Right cardiac atrium (tissue), 5 donors: ENCODE data around the gene CFAP77. TPM values are rescaled to one million over a fixed set of nuclear protein-coding genes. Genes with fewer than 3 reads are reported as not detected.

Source experiments
- ATAC-seq, 2 donors: fragments of 200-7000 bp; cut with Tn5 transposase; one replicate each; pipeline versions ENCODE4 v1.8.0 to v1.9.1; 2020; ENCODE audit warnings: moderate library complexity in 2 of 2, mild to moderate bottlenecking in 1 of 2
- DNase-seq, 3 donors: peaks; one replicate each; pipeline ENCODE4 v3.0.0-alpha.2; 2020
- H3K27ac ChIP-seq: one replicate; pipeline ENCODE4 v1.5.1; 2013; ENCODE audit warnings: mild to moderate bottlenecking, low read length, control low read depth, moderate library complexity
- H3K27me3 ChIP-seq: one replicate; pipeline ENCODE4 v1.6.1; 2013; ENCODE audit not compliant: control insufficient read depth, insufficient read depth
- H3K4me1 ChIP-seq: one replicate; pipeline ENCODE4 v1.6.1; 2013; ENCODE audit warnings: low read length; ENCODE audit not compliant: control insufficient read depth, insufficient read depth
- H3K4me3 ChIP-seq: one replicate; pipeline ENCODE4 v1.5.1; 2013; ENCODE audit warnings: low read length, control low read depth
- H3K9me3 ChIP-seq: one replicate; pipeline ENCODE4 v1.6.1; 2013; ENCODE audit warnings: low read length; ENCODE audit not compliant: control insufficient read depth
- WGBS: extraction: QIAGEN DNeasy Blood & Tissue Kit; methylation state at CpG from one replicate; pipeline ENCODE4 v1.1.7; 2013; 5-methylcytosine and 5-hydroxymethylcytosine counted together
- intact Hi-C, 4 donors: fragments of 100-400 bp; cut with DNase I; formaldehyde crosslinking; loops; one replicate each; pipeline versions ENCODE4 v1.11.0 to v1.14.0; 2022 to 2023
- polyA plus RNA-seq: library from polyadenylated mRNA; stranded (reverse); fragments of 200-250 nt; gene quantifications from one replicate; pipeline ENCODE4 v1.2.3, GENCODE V29; 2013
- total RNA-seq, 4 donors: library from RNA; stranded (reverse); fragmentation: NEBNext Ultra II Directional; extraction: Animal tissue kit (Norgen Biotek cat#: 25700); gene quantifications; one replicate each; pipeline ENCODE4 v1.2.1, GENCODE V29; 2021
- donor health status: healthy with polysubstance abuse.
- donor health status: DM: no; HTN: yes; CAD: no.
- donor health status: DM: no; HTN: no; CAD: no.
- donor health status: DM: no; HTN: yes; CAD: no; lungs with severe emphysema.
- donor health status: DM: yes; HTN: yes; CAD: no.

CFAP77 gene
- total and polyA plus RNA-seq, 5 donors = 2.3 to 6.5 (median 4.3) TPM

DNA sequence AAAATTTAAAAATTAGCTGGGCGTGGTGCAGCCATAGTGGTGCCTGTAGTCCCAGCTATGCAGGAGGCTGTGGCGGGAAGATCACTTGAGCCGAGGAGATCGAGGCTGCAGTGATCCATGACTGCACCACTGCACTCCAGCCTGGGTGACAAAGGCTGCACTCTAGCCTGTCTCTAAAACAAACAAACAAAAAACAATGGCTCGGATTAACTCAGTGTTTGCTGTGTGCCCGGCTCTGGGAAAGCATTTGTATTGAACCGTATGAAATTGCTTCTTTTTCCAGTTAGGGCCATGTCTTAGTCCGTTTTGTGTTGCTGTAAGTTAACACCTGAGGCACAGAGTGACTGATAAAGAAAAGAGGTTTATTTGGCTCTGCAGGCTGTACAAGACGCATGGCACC is 62.6 kb downstream of the CFAP77 start:
- 67% methylated on average over 9 of the region's 9 CpGs for WGBS
- Histone ChIP-seq H3K27ac (no peak overlapping the region), H3K4me3 (no peak overlapping the region), H3K27me3 (no peaks in the 10 kb centered on the region), H3K4me1 (no peaks in the 10 kb centered on the region), H3K9me3 (no peaks in the 10 kb centered on the region)
- ATAC-seq (no peak), DNase-seq (no peak)
- intact Hi-C loops = no loop called here

DNA sequence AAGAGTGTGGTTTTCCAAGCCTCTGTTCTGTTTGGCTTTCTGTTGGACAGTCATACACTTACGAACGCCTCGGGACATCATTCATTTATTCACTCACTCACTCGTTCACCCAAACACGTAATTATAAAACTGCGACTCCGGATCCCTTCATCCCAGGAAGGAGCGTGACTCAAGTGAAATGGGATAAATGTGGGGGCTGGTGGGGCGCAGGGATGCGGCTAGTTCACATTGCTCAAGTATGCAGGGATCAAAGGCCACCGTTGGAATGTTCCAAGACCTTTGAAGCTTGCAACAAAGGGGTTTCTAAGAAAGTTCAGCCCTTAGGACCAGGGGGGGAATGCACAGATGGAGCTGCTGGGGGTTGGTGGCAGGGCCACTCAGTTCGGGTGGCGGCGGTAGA is 64.2 kb downstream of the CFAP77 start:
- no peak for DNase-seq
- H3K4me1 ChIP-seq = no peaks in the 10 kb centered on the region
- H3K27ac ChIP-seq = no peak overlapping the region
- intact Hi-C loops = no loop called here
- H3K4me3 ChIP-seq = no peak overlapping the region
- ATAC-seq = no peak
- no peaks in the 10 kb centered on the region for H3K27me3 ChIP-seq
- no peaks in the 10 kb centered on the region for H3K9me3 ChIP-seq
- 68% methylated on average over 14 of the region's 14 CpGs for WGBS

- no peaks in the 10 kb centered on the region for H3K27me3 ChIP-seq
Measured at GRCh38 chr9:132478353-132479050, 68.5 kb downstream of the CFAP77 start.

DNA sequence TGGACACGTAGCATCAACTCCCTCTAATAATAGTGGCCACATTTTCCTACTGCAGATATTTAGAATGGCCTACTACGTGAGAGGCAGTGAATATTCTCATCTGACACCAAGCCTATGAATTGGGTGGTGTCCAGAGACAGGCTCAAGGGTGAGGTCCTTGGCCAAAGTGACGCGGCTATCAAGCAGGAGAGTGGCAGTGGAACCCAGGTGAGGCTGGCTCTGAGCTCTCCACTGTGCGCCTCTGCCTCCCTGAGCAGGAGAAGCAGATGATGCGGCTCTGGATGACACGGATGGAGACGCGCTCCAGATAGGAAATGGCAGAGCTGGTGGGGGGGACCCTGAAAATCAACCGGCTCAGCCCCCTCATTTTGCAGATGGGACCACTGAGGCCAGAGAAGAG is 69.7 kb downstream of the CFAP77 start:
- H3K27ac ChIP-seq = no peak overlapping the region
- ATAC-seq (no peak), DNase-seq (no peak)
- H3K4me3 ChIP-seq = no peak overlapping the region
- intact Hi-C loops = no loop called here
- 91% methylated on average over 10 of the region's 10 CpGs for WGBS
- no peaks in the 10 kb centered on the region for H3K4me1 ChIP-seq
- H3K27me3 ChIP-seq = no peaks in the 10 kb centered on the region
- H3K9me3 ChIP-seq = no peaks in the 10 kb centered on the region

More at GRCh38 chr9:132478353-132479050, 68.5 kb downstream of the CFAP77 start:
- Histone ChIP-seq H3K4me1 (no peaks in the 10 kb centered on the region), H3K27ac (no peak overlapping the region), H3K4me3 (no peak overlapping the region), H3K9me3 (no peaks in the 10 kb centered on the region)
- 86% methylated on average over 15 of the region's 15 CpGs for WGBS
- intact Hi-C loops = no loop called here
- ATAC-seq (no peak), DNase-seq (no peak)

DNA sequence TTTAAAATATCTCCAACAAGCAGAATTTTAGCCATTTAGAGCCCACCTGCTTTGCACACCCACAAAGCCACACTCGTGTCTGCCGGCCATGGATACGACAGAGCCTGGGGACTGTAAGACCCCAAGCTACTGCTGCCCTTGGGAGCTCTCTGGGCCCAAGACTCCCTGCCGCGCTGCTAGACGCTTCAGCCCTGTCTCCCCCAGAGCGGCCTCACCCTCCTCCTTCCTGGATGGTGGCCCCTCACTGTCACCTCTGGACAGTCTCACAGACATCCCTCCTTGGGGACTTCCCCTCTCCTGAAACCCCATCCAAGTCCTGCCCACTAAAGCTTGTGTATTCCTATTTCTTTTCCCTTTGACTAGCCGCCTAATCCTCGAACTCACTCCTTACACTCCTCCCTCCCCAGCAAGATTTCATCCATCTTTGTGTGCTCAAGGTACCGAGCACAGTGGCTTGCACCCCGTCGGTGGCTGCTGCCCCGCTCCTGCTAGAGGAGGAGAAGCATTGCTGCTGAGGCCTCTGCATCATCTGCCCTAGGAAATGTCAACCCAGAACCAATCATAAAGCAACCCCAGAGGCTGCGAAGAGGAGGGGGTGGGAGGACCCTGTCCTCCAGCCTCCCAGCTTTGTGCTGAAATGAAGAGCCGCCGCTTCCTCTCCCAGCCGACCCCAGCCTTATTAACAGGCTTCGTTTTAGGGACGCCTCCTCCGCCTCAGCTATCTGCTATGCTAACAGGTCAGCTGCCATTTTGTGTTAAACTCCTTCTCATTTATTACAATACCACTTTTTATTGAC is 71.2 kb downstream of the CFAP77 start:
- ATAC-seq (no peak), DNase-seq (no peak)
- H3K27me3 ChIP-seq = no peaks in the 10 kb centered on the region
- no peak overlapping the region for H3K4me3 ChIP-seq
- no peak overlapping the region for H3K27ac ChIP-seq
- no peaks in the 10 kb centered on the region for H3K9me3 ChIP-seq
- WGBS = 56% methylated on average over 20 of the region's 20 CpGs
- intact Hi-C loops = no loop called here
- H3K4me1 ChIP-seq = no peaks in the 10 kb centered on the region

GRCh38 chr9:132482196-132482813 is 72.3 kb downstream of the CFAP77 start:
- Histone ChIP-seq H3K27ac (no peak overlapping the region), H3K4me3 (no peak overlapping the region), H3K9me3 (no peaks in the 10 kb centered on the region), H3K27me3 (no peaks in the 10 kb centered on the region), H3K4me1 (no peaks in the 10 kb centered on the region)
- intact Hi-C loops = no loop called here
- DNase-seq (no peak), ATAC-seq (no peak)
- 84% methylated on average over 17 of the region's 17 CpGs for WGBS

GRCh38 chr9:132485393-132485792 is 75.4 kb downstream of the CFAP77 start:
- H3K27me3 ChIP-seq = no peaks in the 10 kb centered on the region
- H3K4me3 ChIP-seq = no peak overlapping the region
- no peaks in the 10 kb centered on the region for H3K9me3 ChIP-seq
- no peaks in the 10 kb centered on the region for H3K4me1 ChIP-seq
- H3K27ac ChIP-seq = no peak overlapping the region
- DNase-seq = no peak
- WGBS = 70% methylated on average over 14 of the region's 14 CpGs
- intact Hi-C loops = no loop called here
- no peak for ATAC-seq

DNA sequence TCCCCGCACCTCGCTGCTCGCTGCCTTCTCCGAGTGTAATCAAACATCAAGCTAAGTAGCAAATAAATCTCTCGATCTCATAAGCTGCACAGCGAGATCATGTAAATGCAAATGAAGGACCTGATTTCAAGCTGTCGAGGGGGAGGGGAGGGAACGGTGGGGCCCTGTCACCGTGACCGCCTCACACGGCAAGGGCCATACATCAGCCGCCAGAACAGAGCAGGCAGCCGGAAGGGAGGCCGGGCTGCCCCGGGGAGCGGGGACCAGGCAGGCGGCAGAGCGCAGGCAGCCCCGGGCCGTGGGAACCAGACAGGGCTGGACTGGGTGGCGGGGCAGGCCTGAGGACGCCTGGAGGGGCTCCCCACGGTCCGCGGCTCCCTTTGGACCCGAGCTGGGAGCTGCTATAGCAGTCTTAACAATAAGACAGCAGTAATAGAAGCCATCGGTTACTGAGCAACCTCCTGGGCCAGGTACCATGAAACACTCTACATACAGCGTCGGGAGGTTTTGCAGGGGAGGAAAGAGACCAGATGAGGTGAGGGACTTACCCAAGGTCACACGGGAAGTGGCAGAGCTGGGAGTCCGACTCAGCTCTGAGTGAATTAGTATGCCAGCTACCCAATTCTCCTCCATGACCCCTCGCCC is 76.8 kb downstream of the CFAP77 start:
- H3K9me3 ChIP-seq = no peaks in the 10 kb centered on the region
- no peaks in the 10 kb centered on the region for H3K27me3 ChIP-seq
- H3K4me1 ChIP-seq = no peaks in the 10 kb centered on the region
- ATAC-seq = peak; percentile 16 to 38
- H3K27ac ChIP-seq = no peak overlapping the region
- 42% methylated on average over 32 of the region's 32 CpGs for WGBS
- intact Hi-C loops = no loop called here
- no peak for DNase-seq
- H3K4me3 ChIP-seq = no peak overlapping the region

GRCh38 chr9:132487351-132487791 is 77.4 kb downstream of the CFAP77 start:
- DNase-seq (no peak), ATAC-seq (no peak)
- intact Hi-C loops = no loop called here
- H3K27me3 ChIP-seq = no peaks in the 10 kb centered on the region
- H3K4me1 ChIP-seq = no peaks in the 10 kb centered on the region
- no peak overlapping the region for H3K27ac ChIP-seq
- 81% methylated on average over 7 of the region's 7 CpGs for WGBS
- H3K9me3 ChIP-seq = no peaks in the 10 kb centered on the region
- H3K4me3 ChIP-seq = no peak overlapping the region

- 42% methylated on average over 7 of the region's 7 CpGs for WGBS
- Histone ChIP-seq H3K27me3 (no peaks in the 10 kb centered on the region), H3K9me3 (no peaks in the 10 kb centered on the region), H3K27ac (no peak overlapping the region), H3K4me1 (no peaks in the 10 kb centered on the region), H3K4me3 (no peak overlapping the region)
- DNase-seq = no peak
- ATAC-seq = no peak
- intact Hi-C loops = no loop called here
Measured at GRCh38 chr9:132487980-132488535, 78.0 kb downstream of the CFAP77 start.
